HL-60 (cell line): ENCODE data around the gene KLF18.

Source experiments
- CTCF ChIP-seq: IDR thresholded peaks from one replicate; pipeline ENCODE4 v1.5.1; 2011; ENCODE audit warnings: low read length, control low read depth, inconsistent platforms; ENCODE audit not compliant: insufficient read depth
- POLR2AphosphoS5 ChIP-seq: IDR thresholded peaks from 2 replicates; pipeline ENCODE4 v1.6.1; 2012; ENCODE audit warnings: low read depth
- REST ChIP-seq: IDR thresholded peaks from 2 replicates; pipeline ENCODE4 v1.6.1; 2012; ENCODE audit warnings: low read depth; ENCODE audit not compliant: insufficient replicate concordance

- no peak for TF ChIP-seq CTCF
- TF ChIP-seq POLR2AphosphoS5: no peak
- no peak for TF ChIP-seq REST
Measured at GRCh38 chr1:44113095-44113609, 28.3 kb downstream of the KLF18 start.
